WTC11 (cell line): ENCODE data around the gene ST6GALNAC2. TPM values are rescaled to one million over a fixed set of nuclear protein-coding genes. Genes with fewer than 3 reads are reported as not detected.
A peak's percentile ranks its signal among the peaks of the same experiment; 100 is the strongest.
"Not testable (repeated sequence)": the region's sequence is repeated elsewhere in the genome, so short reads cannot be mapped to it uniquely, and the experiment has no call there.

Source experiments
- ATAC-seq: fragments of 200-7000 bp; cut with Tn5 transposase; 2 replicates; pipeline ENCODE4 v1.10.0; 2021; ENCODE audit warnings: mild to moderate bottlenecking, moderate library complexity
- CTCF ChIA-PET: fragments of 300-600 bp; sonication (Branson Sonifier 250); formaldehyde crosslinking; loops from one replicate; lab custom pipeline; 2021; ENCODE audit warnings: antibody characterized with exemption; lab: Charles Lee
- POLR2A ChIA-PET: fragments of 350-600 bp; sonication (Branson Sonifier 250); formaldehyde crosslinking; loops from one replicate; lab custom pipeline; 2021; ENCODE audit warnings: antibody characterized with exemption; lab: Charles Lee
- DNase-seq: peaks from one replicate; pipeline ENCODE4 v3.0.0; 2021; ENCODE audit warnings: low spot score
- H3K27ac Mint-ChIP-seq: 2 replicates; pipeline ENCODE4 v1.8.0; 2021; ENCODE audit warnings: mixed read lengths
- H3K27me3 Mint-ChIP-seq: 2 replicates; pipeline ENCODE4 v1.8.0; 2021; ENCODE audit warnings: low read depth, mild to moderate bottlenecking, moderate library complexity, mixed read lengths
- H3K36me3 Mint-ChIP-seq: 2 replicates; pipeline ENCODE4 v1.8.0; 2021; ENCODE audit warnings: mixed read lengths
- H3K4me1 Mint-ChIP-seq: 2 replicates; pipeline ENCODE4 v1.8.0; 2022; ENCODE audit warnings: mixed read lengths
- H3K4me3 Mint-ChIP-seq: 2 replicates; pipeline ENCODE4 v1.8.0; 2021; ENCODE audit warnings: mild to moderate bottlenecking, moderate library complexity, mixed read lengths
- H3K9me3 Mint-ChIP-seq: 2 replicates; pipeline ENCODE4 v1.8.0; 2021; ENCODE audit warnings: mixed read lengths
- CREB1 ChIP-seq: sonication (generic); formaldehyde crosslinking; IDR thresholded peaks from 2 replicates; pipeline ENCODE4 v1.8.0; 2023; ENCODE audit warnings: mild to moderate bottlenecking, missing genetic modification reagents
- MYBL2 ChIP-seq: sonication (generic); formaldehyde crosslinking; IDR thresholded peaks from 2 replicates; pipeline ENCODE4 v1.8.1; 2023; ENCODE audit warnings: mild to moderate bottlenecking, moderate library complexity, missing genetic modification reagents
- PRRX2 ChIP-seq: fragments of 250-450 bp; sonication (Bioruptor Pico); IDR thresholded peaks from 2 replicates; pipeline ENCODE4 v1.8.0; 2021; ENCODE audit warnings: mild to moderate bottlenecking
- total RNA-seq: library from RNA; stranded (reverse); gene quantifications from 3 replicates; pipeline ENCODE4 v1.2.3, GENCODE V29; 2021
- TF ChIP-seq, protein P1 (sequence below): fragments of 250-450 bp; sonication (Bioruptor Pico); IDR thresholded peaks from 2 replicates; pipeline ENCODE4 v1.8.0; 2021; ENCODE audit warnings: mild to moderate bottlenecking
- TF ChIP-seq, protein P2 (sequence below): fragments of 200-600 bp; IDR thresholded peaks from 2 replicates; pipeline ENCODE4 v1.8.0; 2022; ENCODE audit warnings: antibody characterized with exemption
- TF ChIP-seq, protein P3 (sequence below): sonication (generic); formaldehyde crosslinking; IDR thresholded peaks from 2 replicates; pipeline ENCODE4 v1.8.0; 2022; ENCODE audit warnings: mild to moderate bottlenecking, missing genetic modification reagents
- TF ChIP-seq, protein P4 (sequence below): fragments of 250-450 bp; sonication (Bioruptor Pico); conservative IDR thresholded peaks from 2 replicates; pipeline ENCODE4 v1.9.0; 2021; ENCODE audit warnings: mild to moderate bottlenecking
- TF ChIP-seq, protein P5 (sequence below): sonication (generic); formaldehyde crosslinking; IDR thresholded peaks from 2 replicates; pipeline ENCODE4 v1.8.0; 2022; ENCODE audit warnings: missing genetic modification reagents
- TF ChIP-seq, protein P6 (sequence below): sonication (generic); formaldehyde crosslinking; IDR thresholded peaks from 2 replicates; pipeline ENCODE4 v1.8.1; 2023; ENCODE audit warnings: mild to moderate bottlenecking, moderate library complexity, missing genetic modification reagents

ST6GALNAC2 gene
- total RNA-seq, 1 experiment from 2014 or later = not detected

DNA sequence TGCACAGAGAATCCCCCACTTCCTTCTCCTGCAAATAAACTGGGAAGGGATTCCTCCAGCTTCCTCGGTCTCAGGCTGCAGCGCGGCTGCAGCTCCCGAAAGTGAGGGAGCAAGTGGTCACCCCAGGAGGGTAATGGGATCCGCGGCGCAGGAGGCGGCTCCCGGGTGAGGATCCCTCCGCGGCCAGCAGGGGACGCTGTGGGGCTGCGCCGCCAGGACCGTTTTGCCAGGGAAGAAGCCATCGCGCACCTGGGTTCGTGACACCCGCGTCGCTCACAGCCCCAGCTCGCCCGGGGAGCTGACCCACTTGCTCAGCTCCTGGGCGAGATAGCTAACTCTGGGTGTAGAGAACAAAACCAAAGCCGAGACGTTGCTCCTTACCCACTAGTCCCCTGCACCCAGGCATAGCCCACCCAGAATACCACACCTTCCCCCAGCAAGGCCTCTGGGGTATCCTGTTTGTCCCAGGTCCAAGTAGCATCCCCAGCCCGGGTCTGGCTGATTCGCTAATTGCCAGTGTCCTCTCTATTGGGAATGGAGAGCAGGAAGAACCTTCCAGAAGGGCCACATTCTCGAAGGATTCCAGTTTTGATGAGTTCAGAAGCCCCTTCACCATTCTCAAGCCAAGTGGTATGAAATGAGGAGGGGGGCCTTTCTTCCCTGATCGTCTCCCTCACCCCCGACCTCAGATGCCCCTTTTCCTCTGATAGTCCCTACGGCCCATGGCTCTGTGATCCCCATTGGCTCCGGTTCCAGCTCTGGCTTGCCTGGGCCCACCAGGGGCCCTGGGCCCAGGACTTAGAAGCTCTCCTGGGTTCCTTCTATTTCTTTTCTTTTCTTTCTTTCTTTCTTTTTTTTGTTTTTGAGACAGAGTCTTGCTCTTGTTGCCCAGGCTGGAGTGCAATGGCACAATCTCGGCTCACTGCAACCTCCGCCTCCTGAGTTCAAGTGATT, 62.3 kb downstream of the ST6GALNAC2 start (continued):
- TF ChIP-seq, protein P1, sequence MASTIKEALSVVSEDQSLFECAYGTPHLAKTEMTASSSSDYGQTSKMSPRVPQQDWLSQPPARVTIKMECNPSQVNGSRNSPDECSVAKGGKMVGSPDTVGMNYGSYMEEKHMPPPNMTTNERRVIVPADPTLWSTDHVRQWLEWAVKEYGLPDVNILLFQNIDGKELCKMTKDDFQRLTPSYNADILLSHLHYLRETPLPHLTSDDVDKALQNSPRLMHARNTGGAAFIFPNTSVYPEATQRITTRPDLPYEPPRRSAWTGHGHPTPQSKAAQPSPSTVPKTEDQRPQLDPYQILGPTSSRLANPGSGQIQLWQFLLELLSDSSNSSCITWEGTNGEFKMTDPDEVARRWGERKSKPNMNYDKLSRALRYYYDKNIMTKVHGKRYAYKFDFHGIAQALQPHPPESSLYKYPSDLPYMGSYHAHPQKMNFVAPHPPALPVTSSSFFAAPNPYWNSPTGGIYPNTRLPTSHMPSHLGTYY = no peak
- TF ChIP-seq, protein P2, sequence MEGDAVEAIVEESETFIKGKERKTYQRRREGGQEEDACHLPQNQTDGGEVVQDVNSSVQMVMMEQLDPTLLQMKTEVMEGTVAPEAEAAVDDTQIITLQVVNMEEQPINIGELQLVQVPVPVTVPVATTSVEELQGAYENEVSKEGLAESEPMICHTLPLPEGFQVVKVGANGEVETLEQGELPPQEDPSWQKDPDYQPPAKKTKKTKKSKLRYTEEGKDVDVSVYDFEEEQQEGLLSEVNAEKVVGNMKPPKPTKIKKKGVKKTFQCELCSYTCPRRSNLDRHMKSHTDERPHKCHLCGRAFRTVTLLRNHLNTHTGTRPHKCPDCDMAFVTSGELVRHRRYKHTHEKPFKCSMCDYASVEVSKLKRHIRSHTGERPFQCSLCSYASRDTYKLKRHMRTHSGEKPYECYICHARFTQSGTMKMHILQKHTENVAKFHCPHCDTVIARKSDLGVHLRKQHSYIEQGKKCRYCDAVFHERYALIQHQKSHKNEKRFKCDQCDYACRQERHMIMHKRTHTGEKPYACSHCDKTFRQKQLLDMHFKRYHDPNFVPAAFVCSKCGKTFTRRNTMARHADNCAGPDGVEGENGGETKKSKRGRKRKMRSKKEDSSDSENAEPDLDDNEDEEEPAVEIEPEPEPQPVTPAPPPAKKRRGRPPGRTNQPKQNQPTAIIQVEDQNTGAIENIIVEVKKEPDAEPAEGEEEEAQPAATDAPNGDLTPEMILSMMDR = peak; percentile 99
- TF ChIP-seq, protein P3, sequence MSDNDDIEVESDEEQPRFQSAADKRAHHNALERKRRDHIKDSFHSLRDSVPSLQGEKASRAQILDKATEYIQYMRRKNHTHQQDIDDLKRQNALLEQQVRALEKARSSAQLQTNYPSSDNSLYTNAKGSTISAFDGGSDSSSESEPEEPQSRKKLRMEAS (CRISPR knock-in tag) = peak; percentile 29; the same call in 1 of the 2 replicates
- no peak for TF ChIP-seq PRRX2 (CRISPR knock-in tag)
- no peak for TF ChIP-seq CREB1 (CRISPR knock-in tag)
- TF ChIP-seq, protein P4, sequence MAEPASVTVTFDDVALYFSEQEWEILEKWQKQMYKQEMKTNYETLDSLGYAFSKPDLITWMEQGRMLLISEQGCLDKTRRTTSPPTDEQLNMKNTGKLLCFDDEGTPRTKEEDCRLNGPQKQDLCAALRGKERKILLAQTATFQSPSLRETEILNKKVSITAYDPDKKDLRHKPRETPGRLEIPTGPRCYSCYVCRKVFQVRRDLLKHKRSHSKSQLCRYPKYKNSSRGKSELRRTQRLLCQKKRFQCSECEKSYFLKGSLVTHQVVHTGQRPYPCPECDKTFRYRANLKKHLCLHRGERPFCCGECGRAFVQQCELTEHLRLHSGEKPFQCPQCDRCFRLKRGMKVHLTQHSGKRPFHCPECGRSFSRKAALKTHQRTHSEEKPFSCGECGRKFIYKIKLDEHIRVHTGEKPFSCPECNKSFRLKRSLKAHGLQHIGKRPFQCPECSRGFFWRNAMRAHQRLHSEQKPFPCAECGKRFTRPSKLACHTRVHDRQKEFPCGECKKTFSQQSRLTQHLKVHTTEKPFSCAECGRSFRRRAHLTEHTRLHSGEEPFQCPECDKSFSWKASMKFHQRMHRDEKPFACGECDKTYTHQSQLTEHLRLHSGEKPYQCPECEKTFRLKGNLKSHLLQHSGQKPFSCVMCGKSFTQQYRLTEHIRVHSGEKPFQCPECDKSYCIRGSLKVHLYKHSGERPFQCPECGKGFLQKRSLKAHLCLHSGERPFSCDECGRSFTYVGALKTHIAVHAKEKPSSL (CRISPR knock-in tag) = no peak
- TF ChIP-seq, protein P5, sequence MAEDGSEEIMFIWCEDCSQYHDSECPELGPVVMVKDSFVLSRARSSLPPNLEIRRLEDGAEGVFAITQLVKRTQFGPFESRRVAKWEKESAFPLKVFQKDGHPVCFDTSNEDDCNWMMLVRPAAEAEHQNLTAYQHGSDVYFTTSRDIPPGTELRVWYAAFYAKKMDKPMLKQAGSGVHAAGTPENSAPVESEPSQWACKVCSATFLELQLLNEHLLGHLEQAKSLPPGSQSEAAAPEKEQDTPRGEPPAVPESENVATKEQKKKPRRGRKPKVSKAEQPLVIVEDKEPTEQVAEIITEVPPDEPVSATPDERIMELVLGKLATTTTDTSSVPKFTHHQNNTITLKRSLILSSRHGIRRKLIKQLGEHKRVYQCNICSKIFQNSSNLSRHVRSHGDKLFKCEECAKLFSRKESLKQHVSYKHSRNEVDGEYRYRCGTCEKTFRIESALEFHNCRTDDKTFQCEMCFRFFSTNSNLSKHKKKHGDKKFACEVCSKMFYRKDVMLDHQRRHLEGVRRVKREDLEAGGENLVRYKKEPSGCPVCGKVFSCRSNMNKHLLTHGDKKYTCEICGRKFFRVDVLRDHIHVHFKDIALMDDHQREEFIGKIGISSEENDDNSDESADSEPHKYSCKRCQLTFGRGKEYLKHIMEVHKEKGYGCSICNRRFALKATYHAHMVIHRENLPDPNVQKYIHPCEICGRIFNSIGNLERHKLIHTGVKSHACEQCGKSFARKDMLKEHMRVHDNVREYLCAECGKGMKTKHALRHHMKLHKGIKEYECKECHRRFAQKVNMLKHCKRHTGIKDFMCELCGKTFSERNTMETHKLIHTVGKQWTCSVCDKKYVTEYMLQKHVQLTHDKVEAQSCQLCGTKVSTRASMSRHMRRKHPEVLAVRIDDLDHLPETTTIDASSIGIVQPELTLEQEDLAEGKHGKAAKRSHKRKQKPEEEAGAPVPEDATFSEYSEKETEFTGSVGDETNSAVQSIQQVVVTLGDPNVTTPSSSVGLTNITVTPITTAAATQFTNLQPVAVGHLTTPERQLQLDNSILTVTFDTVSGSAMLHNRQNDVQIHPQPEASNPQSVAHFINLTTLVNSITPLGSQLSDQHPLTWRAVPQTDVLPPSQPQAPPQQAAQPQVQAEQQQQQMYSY (CRISPR knock-in tag) = no peak
- no peak for TF ChIP-seq MYBL2 (CRISPR knock-in tag)
- TF ChIP-seq, protein P6, sequence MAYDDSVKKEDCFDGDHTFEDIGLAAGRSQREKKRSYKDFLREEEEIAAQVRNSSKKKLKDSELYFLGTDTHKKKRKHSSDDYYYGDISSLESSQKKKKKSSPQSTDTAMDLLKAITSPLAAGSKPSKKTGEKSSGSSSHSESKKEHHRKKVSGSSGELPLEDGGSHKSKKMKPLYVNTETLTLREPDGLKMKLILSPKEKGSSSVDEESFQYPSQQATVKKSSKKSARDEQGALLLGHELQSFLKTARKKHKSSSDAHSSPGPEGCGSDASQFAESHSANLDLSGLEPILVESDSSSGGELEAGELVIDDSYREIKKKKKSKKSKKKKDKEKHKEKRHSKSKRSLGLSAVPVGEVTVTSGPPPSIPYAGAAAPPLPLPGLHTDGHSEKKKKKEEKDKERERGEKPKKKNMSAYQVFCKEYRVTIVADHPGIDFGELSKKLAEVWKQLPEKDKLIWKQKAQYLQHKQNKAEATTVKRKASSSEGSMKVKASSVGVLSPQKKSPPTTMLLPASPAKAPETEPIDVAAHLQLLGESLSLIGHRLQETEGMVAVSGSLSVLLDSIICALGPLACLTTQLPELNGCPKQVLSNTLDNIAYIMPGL (CRISPR knock-in tag) = peak; percentile 83

DNA sequence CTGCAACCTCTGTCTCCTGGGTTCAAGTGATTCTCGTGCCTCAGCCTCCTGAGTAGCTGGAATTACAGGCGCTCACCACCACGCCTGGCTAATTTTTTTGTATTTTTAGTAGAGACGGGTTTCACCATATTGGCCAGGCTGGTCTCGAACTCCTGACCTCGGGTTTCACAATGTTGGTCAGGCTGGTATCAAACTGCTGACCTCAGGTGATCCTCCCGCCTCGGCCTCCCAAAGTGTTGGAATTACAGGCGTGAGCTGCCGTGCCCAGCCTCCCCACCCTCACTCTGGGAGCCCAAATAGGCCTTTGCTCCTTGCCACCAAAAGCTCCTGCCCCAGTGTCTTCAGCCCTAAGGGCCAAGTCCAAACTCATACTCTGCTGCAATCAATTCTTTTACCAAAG, 64.0 kb downstream of the ST6GALNAC2 start:
- POLR2A ChIA-PET, H3K4me3 Mint-ChIP-seq, H3K27ac Mint-ChIP-seq, ATAC-seq, H3K36me3 Mint-ChIP-seq, H3K9me3 Mint-ChIP-seq, DNase-seq: not testable (repeated sequence)
- Mint-ChIP-seq H3K27me3 (peaks cover 24% of the 10 kb centered on the region), H3K4me1 (peaks cover 17% of the 10 kb centered on the region)
- CTCF ChIA-PET = interaction anchor here (0.5 to 3.7 kb wide), 4 partner anchors 103 to 379 kb away, joined by 3 to 42 read pairs (median 28); no protein-coding TSS in a partner anchor
